ENCODE measurements around the gene GARNL3. TPM values are rescaled to one million over a fixed set of nuclear protein-coding genes. Genes with fewer than 3 reads are reported as not detected.

Gene GARNL3
- total RNA-seq, 4 donors from 2014 or later, result 28.4 to 59.7 (median 39.1) TPM

- H3K27me3 ChIP-seq, result no peaks in the 10 kb centered on the region
- H3K9me3 ChIP-seq, result no peaks in the 10 kb centered on the region
- H3K27ac ChIP-seq, result no peak overlapping the region
- TF ChIP-seq POLR2A (IDR thresholded peaks at IDR 0.05) (no peak), EP300 (IDR thresholded peaks at IDR 0.05) (no peak), CTCF (IDR thresholded peaks at IDR 0.05) (no peak)
- no peak for DNase-seq (ENCODE audit: low spot score in 2 of 2)
- H3K4me3 ChIP-seq, result no peak overlapping the region
- peaks cover 0 to 24% (median 12%) of the 10 kb centered on the region in 4 donors for H3K4me1 ChIP-seq
- peaks cover 0 to 10% (median 0%) of the 10 kb centered on the region in 3 donors for H3K36me3 ChIP-seq
- 75 to 82% methylated on average over 4 of the region's 4 CpGs for WGBS, 2 donors
These were observed 26.8 kb upstream of the GARNL3 start for GRCh38 chr9:127237801-127238200.

- Histone ChIP-seq H3K4me3 (no peak overlapping the region), H3K27me3 (no peaks in the 10 kb centered on the region), H3K36me3 (peaks cover 0 to 10% (median 0%) of the 10 kb centered on the region in 3 donors), H3K4me1 (peaks cover 0 to 11% (median 3%) of the 10 kb centered on the region in 4 donors), H3K27ac (no peak overlapping the region), H3K9me3 (no peaks in the 10 kb centered on the region)
- no peak for TF ChIP-seq CTCF (IDR thresholded peaks at IDR 0.05)
- TF ChIP-seq POLR2A (IDR thresholded peaks at IDR 0.05), result no peak
- TF ChIP-seq EP300 (IDR thresholded peaks at IDR 0.05), result no peak
- 93 to 96% methylated on average over 2 of the region's 2 CpGs for WGBS, 2 donors
- DNase-seq (ENCODE audit: low spot score in 2 of 2), result no peak
These were observed 23.2 kb upstream of the GARNL3 start for GRCh38 chr9:127241354-127241753.

- Histone ChIP-seq H3K27me3 (no peaks in the 10 kb centered on the region), H3K36me3 (no peaks in the 10 kb centered on the region), H3K4me3 (peak overlapping the region; percentile 52 to 63 (median 59)), H3K9me3 (no peaks in the 10 kb centered on the region), H3K4me1 (peaks cover 0 to 11% (median 3%) of the 10 kb centered on the region in 4 donors), H3K27ac (peak overlapping the region; percentile 26 to 85 (median 67))
- peak in 1 of 2 donors; percentile 71 for TF ChIP-seq POLR2A (IDR thresholded peaks at IDR 0.05)
- peak in 1 of 2 donors; percentile 76 for TF ChIP-seq EP300 (IDR thresholded peaks at IDR 0.05)
- TF ChIP-seq CTCF (IDR thresholded peaks at IDR 0.05), result peak in 2 of 5 experiments; percentile 10 to 34
- DNase-seq (ENCODE audit: low spot score in 2 of 2), result peak; percentile 96 to 97
- 11% methylated on average over 47 to 51 of the region's 53 CpGs for WGBS, 2 donors
These were observed 19.7 kb upstream of the GARNL3 start for GRCh38 chr9:127244609-127245601.

- Histone ChIP-seq H3K36me3 (no peaks in the 10 kb centered on the region), H3K9me3 (no peaks in the 10 kb centered on the region), H3K4me1 (peaks cover 0 to 11% (median 3%) of the 10 kb centered on the region in 4 donors), H3K27me3 (no peaks in the 10 kb centered on the region), H3K27ac (peak overlapping the region in 2 of 4 donors; percentile 71 to 85), H3K4me3 (peak overlapping the region; percentile 52 to 63 (median 59))
- no peak for DNase-seq (ENCODE audit: low spot score in 2 of 2)
- WGBS, 2 donors, result 79 to 83% methylated on average over 8 of the region's 8 CpGs
- no peak for TF ChIP-seq POLR2A (IDR thresholded peaks at IDR 0.05)
- no peak for TF ChIP-seq CTCF (IDR thresholded peaks at IDR 0.05)
- no peak for TF ChIP-seq EP300 (IDR thresholded peaks at IDR 0.05)
These were observed 18.9 kb upstream of the GARNL3 start for GRCh38 chr9:127245637-127246164.

- Histone ChIP-seq H3K4me3 (no peak overlapping the region), H3K9me3 (no peaks in the 10 kb centered on the region), H3K27ac (no peak overlapping the region), H3K4me1 (peaks cover 0 to 11% (median 3%) of the 10 kb centered on the region in 4 donors), H3K36me3 (no peaks in the 10 kb centered on the region), H3K27me3 (no peaks in the 10 kb centered on the region)
- 84 to 85% methylated on average over 3 of the region's 3 CpGs for WGBS, 2 donors
- no peak for TF ChIP-seq POLR2A (IDR thresholded peaks at IDR 0.05)
- no peak for TF ChIP-seq EP300 (IDR thresholded peaks at IDR 0.05)
- no peak for TF ChIP-seq CTCF (IDR thresholded peaks at IDR 0.05)
- no peak for DNase-seq (ENCODE audit: low spot score in 2 of 2)
These were observed 16.3 kb upstream of the GARNL3 start for GRCh38 chr9:127248241-127248640.
